ENCODE results near the gene KAZN.

The KAZN gene

DNA sequence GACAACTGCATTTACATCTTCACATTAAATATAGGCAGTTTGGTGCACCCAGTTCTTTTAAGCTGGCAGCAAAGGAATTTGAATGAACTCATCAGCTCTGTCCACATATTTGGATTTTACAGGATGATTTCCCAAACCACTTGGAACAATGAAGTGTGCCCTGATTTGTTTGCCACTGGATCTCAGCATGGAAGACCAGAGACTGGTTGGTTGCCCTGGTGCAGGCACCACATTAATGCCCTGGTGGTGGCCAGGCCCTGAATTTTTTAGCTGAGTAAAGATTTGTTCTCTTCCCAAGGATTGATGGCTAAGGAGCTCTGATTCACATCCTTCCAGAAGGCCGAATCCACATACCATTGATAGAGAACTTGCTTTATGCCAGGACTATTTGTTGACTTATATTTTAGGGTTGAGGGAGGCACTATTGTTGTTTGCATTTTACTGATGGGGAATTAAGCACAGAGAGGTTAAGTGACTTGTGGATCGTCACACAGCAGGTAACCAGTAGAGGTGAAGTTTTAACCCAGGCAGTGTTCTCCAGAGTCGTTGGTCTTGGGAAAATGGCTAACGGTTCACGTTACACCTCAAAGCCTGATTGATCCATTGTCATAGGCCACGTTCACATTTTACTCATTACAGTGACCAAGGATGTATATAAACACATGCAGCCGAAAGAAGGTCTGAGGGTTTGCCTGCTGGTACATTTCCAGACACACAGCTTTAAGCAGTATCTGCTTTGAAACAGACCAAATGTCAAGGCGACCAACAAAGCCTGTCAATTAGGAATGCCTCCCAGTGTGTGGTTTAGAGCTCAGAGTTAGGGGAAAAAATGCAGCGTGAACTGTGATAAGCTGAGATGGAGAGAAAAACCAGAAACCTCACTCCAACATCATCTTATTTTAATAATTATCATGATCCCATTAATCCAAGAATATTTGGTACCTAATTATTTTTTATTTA is 50.7 kb downstream of the KAZN start:
- no peak for DNase-seq

DNA sequence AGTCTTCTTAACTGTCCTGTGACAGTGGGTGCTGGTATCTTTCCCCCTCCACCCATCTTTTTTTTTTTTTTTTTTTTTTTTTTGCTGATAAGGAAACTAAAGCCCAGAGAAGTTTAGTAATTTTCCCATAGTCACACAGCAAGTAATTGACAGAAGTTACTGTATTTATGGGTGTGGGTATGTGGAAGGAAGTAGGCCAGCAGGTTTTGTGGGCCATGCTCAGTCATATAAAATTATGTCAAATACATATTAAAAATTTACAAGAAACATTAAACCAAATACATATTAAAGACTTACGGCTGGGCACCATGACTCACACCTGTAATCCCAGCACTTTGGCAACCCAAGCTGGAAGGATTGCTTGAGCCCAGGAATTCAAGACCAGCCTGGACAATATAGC is 51.5 kb downstream of the KAZN start:
- no peak for DNase-seq

DNA sequence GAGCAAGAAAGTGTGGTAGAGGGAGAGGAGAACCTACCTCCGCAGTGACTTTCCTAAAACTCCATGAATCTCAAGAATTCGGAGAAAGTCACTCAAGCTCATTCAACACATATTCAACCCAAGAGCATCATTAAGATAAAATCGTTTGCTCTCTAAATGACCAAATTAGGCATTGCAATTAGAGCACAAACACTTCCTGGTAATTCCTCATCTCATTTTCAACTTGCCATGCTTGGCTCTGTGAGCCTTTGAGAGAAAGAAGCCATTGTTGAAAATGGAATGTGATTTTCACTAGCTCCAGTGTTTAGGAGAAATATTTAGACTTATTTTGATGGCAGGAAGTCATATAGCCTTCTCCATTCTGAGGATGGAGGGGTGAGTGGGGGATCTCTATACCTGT is 52.5 kb downstream of the KAZN start:
- DNase-seq: no peak

DNA sequence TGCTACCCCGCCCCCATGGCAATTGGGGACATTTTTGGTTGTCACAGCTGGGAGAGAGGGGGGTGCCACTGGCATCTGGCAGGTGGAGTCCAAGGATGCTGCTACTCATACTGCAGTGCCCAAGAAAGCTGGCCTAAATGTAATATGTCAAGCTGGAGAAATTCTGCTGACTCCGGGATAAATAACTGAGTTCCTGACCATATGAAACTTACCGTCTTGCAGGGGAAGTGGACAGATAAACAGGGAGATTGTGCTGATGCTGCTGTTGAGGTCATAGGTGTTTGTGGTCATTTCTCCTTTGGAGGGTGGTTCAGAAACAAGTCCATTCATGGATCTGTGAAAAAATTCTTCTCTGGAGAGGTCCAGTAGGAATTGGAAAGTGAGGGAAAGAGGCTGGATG is 54.4 kb downstream of the KAZN start:
- DNase-seq: no peak

DNA sequence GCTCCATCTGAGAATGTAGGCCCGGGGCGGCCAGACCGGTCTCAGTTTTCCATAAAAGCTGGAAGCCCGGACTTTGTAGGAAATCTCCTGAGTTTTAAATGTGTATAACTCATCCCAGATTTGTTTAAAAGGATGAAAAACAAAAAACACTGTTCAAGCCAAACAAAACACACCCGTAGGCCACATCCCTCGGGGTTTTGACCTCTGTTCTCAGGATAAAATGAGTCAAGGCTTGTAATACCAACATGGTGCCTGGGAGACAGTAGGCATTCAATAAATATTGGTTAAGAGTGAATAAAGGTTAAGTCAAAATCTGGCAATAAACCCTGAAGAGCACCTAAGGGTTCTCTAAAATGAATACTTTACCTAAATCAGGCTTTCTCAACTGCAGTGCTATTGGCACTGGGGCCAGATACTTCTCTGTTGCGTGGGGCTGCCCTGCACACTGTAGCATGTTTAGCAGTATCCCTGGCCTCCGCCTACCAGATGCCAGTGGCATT is 55.0 kb downstream of the KAZN start:
- DNase-seq: no peak

DNA sequence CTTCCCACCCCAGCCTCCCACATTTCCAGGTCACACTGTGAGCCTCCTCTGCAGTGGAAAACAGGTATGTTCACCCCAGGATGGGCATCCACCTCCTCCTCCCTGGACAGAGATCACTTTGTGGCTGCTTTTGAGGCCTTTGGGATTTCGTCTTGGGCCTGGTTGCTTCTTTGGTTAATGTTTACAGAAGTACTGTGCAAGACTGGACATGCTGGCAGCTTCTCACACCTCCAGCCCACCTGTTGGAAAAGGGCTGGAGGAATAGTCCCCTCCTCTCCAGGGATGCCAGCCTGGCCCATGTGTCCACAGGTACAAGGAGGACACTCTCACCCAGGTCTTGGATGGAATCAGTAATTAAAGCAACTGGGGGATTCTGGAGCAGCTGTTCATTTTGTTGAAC is 56.1 kb downstream of the KAZN start:
- DNase-seq: no peak

DNA sequence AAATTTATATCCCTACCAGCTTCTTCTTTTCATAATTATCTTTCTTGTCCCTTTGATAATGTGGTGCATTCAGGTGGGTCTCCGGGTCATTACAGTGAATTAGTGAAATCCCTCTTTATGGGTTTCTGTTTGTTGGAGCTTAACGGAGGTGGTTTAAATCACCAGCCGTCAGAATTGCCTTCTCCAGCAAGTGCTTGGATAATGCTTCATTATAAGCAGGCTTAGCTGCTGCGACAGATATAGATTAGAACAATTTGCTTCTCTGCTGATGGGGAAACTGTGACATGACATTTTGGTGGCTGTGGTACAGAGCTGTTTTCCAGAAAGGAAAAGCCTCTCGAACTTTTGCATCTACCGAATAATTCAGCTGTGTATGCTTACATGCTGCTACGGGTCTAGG is 56.9 kb downstream of the KAZN start:
- DNase-seq: no peak

DNA sequence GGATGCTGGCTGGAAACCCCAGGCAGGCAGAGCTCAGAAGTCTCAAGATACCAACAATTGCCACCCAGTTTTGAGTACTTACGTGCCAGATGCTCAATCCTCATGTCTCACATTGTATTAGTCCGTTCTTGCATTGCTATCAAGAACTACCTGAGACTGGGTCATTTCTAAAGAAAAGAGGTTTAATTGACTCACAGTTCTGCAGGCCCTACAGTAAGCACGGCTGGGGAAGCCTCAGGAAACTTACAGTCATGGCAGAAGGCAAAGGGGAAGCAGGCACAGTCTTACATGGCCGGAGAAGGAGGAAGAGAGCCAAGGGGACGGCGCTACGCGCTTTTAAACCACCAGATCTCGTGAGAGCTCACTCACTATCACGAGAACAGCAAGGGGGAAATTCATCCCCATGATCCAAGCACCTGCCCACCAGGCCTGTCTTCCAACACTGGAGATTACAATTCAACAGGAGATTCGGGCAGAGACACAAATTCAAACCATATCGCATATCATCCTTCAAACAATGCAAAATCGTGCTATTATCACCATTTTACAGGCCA is 58.0 kb downstream of the KAZN start:
- no peak for DNase-seq

DNA sequence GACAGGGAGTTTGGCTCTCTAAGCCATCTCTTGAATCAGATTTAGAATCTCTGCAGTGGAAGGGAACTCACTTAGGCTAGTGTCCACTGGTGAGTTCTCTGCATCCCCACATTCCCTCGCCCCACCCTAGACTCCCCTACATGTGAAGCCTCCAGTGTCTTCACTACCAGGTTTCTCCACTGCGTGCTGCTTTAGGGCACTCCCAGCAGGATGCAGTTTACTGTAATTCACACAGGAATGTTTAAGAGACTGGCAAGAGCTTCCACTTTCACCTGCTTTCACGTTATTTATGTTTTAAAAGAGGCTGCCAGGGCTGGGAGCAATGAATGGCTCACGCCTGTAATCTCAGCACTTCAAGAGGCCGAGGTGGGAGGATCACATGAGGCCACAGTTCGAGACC is 60.2 kb downstream of the KAZN start:
- no peak for DNase-seq

DNA sequence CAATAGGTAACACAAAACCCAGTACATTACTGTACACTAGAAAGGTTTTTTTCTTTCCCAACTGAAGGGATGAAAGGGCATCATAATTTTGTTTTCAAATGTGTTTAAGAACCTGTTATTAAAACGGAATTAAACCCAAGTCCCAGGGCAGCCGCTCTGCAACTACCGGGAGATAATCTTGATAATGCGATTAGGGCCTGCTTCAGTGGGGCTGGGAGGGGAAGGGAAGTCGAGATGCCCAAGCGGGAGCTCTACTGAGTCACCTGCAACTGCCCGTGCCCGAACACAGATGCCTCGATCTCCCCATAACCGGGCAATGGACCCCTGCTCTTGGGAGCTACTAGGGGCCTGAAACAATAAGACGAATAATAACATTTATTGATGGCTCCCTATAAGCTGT is 61.4 kb downstream of the KAZN start:
- DNase-seq: no peak

DNA sequence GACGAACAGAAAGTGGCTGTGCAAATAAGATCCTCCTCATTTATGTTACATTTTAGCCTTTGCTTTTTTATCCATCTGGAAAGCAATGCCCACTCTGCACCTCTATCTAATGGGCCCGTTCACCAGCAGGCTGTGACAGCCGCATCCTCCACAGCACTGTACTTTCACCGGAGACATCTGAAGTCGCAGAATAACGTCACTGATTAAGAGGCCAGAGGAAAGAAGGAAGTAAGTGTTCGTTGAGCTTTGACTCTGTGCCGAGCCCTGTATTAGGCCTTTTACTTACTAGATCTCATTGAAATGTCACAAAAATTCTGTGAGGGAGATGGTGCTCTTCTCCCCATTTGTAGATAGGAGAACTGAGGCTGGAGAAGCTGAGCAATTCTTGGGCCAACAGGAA is 62.3 kb downstream of the KAZN start:
- no peak for DNase-seq

DNA sequence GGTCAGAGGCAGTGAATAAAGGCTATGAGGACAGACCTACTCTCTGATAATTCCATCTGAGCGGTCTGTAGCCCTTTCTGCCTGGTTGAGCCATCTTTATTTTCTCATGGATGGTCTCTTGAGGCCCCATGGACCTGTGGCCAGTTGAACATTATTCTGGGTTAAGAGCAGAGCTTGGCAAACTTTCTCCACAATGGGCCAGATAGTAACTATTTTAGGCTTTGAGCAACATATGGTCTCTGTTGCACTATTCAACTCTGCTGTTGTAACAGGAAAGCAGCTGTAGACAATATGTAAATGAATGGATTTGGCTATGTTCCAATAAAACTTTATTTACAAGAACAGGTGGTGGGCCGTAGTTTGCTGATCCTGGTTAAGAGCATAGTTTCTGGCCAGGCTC is 62.7 kb downstream of the KAZN start:
- no peak for DNase-seq

DNA sequence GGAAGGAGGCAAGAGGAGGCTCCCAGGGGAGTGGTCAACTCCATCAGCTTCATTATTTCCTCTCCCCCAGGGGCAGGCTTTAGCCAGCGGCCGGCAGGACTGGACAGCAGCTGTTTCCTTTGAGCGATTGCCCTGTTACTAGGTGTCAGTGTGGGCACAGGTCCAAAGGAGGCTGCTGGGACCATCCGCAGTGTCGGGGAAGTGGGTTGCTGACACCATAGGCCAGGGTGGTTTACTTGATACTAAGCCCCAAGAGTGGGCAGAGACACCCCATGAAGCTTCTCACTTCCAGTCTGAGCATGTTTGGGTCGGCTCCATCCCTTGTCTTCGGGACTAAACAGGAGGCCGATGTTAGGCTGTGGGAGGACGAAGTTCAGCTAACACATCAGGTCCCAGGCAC is 63.6 kb downstream of the KAZN start:
- DNase-seq: no peak

DNA sequence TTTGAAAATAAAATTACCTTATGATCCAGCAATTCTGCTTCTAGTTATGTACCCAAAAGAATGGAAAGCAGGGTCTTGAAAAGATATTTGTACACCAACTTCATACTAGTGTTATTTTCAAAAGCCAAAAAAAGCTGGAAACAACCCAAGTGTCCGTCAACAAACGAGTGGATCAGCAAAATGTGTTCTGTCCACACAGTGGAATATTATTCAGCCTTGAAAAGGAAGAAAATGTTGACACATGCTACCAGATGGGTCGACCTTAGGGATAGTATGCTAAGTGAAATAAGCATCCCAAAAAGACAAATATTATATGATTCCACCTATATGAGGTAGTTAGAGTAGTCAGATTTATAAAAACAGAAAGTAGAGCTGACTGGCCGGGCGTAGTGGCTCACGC is 65.3 kb downstream of the KAZN start:
- no peak for DNase-seq

DNA sequence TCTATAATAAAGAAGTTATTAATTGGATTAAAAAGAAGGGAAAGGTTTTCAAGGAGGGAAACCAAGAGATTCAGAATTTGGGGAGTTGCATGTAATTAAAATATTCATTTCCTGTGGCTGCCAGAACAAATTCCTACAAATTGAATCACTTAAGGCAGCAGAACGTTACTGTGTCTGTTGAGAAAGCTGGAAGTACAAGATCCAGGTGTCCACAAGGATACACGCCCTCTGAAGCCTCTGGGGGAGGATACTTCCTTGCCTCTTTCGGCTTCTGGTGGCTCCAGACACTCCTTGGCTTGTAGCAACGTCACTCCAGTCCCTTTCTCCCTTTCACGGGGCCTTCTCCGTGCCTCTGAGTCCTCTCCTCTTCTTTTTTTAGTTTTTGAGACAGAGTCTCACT is 67.9 kb downstream of the KAZN start:
- no peak for DNase-seq

DNA sequence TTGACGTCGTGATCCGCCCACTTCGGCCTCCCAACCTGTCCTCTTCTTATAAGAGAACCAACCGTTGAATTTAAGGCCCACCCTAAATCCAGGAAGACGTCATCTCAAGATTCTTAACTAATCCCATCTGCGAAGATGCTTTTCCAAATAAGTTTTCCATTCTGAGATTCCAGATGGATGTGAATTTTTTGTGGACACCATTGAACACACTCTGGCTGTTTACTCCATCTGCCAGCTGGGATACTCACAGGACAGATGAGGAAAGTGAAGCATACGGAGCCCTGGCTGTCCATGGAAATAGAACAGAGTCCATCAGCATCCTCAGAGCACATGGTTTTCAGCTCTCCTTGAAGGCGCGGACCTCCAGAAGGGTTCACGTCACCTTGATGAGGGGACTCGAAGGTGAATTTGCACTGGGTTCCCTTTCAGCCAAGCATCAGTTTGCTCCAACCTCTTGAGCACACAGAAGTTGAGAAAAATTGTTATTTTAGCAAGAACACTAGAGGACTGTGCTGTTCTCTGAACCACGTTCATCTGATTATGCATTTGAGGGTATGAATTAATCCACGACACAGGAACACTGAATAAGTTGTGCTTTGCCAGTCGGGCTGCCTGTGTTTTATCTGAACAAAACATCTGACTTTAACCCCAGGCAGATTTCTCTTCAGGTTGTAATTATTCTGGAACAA is 68.6 kb downstream of the KAZN start:
- DNase-seq: no peak

DNA sequence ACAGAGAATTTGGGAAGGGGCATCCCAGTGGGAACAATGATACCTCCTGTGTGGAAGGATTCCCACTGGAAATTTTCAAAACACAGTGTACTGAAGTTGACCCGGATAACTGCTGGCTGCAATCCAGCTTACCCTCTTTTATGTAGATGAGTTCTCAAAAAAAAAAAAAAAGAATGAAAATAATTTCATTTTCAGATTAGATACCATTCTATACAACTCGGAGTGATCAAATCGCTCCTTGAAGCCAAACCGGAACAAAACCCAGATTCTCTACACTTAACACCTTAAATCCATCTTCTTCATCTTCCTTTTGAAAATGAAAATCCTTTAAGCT is 69.1 kb downstream of the KAZN start:
- no peak for DNase-seq

DNA sequence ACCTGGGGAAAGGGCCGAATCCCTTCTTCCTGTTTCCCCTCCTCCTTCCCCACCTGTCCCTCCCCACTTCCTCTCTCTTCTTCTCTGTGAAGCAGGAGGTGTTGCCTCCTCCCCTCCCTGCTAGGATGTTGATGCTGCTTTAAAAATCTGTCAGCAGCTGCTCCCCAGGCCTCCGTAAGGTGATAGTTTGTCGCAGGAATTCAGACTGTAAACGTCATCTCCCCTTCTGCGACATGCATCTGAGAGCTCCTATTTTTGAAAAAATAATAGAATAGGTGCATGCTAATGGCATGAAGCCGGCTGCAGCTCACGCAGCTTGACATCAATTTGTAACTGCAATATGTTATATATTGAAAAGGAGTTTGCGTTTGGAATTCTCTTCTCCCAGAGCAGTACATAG is 70.1 kb downstream of the KAZN start:
- no peak for DNase-seq

DNA sequence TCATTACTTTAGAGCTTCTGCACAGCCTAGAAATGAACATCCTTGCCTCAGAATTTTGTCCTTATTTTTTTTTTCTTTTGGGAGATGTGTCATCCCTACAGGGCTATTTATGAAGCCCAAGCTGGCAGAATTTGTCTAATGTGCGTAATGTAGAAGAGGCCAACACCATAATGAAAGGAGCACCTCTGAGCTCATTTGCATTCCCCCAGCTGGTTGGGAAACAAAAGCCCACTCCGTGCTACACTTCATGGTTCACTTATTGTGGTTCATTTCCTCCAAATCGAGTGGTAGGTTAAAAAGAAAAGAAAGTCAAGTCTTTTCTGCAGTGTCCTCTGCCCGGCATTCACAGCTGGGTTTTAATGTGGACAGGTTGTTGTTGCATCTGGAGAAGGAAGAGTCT is 73.5 kb downstream of the KAZN start:
- DNase-seq: no peak

DNA sequence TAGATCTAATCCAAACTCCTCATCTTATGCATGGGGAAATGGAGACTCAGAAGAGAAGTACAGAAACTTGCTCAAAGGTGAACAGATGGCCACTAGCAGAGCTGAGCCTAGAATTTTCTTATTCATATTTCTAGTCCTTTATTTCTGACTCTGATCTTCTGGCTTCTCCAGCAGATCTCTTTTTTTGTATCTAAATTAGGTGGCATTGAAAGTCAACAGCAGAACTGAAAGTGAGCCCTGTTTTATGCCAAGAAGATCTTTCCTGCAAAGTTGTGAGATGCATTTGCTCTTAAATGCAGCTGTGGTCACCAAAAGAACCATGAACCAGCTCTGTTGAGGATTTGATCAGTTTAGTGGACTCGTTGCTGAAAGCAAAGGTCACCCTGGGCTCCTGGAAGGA is 75.5 kb downstream of the KAZN start:
- no peak for DNase-seq

DNA sequence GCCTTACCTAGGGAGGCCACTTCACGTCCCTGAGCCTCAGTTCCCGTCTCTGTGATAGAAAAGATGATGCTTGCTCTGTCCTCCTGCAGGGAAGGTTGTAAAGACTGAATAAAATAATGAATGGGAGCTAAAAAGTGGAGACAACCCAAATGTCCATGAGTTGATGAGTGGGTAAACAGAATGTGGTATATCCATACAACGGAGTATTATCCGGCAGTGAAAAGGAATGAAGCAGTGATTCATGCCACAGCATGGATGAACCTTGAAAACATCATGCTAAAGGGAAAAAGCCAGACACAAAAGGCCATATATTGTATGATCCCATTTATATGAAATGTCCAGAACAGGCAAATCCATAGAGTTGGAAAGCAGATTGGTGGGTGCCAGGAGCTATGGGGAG is 77.9 kb downstream of the KAZN start:
- no peak for DNase-seq

DNA sequence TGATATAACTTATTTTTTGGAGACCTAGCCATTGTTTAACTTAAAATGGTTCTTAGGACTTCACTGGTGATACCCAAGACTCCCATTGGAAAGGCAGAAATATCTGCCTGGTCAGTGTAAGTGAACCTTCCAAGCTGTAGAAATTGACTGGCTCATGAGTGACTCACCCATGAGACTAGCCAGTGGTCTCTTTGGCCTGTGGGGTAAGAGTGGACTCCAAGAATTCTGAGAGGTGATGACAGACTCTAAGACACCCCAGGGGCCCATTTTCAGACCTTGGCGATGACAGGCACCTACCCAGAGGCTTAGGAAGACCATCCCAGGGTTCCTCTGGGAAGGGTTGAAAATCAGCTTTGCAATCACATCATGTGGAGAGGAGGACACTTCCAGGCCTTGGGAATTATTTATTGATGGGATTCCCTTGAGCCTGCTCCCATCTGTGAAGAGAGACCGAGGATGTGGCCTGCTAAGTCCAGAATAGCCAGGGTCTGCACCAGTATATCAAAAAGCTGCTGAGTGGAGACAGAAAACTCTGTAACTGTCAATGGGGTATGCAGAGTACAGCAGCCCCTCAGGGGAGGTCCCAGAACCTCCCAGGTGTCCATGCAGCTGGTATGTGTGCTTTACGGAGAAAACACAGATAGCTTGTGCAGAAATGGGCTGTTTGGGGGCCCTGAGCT is 78.9 kb downstream of the KAZN start:
- DNase-seq: no peak

DNA sequence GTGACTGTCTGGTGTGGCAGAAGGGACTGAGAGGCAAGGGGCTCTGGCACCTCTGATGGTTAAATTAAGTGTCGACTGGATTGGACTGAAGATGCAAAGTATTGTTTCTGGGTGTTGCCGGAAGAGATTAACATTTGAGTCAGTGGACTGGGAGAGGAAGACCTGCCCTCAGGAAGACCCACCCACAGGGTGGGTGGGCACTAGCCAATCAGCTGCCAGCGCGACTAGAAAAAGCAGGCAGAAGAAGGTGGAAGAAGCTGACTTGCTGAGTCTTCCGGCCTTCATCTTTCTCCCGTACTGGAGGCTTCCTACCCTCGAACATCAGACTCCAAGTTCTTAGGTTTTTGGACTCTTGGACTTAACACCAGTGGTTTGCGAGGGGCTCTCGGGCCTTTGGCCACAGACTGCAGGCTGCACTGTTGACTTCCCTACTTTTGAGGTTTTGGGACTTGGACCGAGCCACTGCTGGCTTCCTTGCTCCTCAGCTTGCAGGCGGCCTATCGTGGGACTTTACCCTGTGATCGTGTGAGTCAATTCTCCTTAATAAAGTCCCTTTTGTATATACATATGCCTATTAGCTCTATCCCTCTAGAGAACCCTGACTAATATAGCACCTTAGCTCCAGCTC is 79.6 kb downstream of the KAZN start:
- no peak for DNase-seq

All from Kasumi-1 (cell line).